Astrocyte (in vitro differentiated cells and primary cell): Measurements from ENCODE around the gene FUT7. TPM values are rescaled to one million over a fixed set of nuclear protein-coding genes. Genes with fewer than 3 reads are reported as not detected.

ENCODE experiments used
- DNase-seq: peaks from one replicate; pipeline ENCODE4 v3.0.0-alpha.2; 2010; ENCODE audit warnings: low read depth
- FAIRE-seq: peaks from 2 replicates; lab custom pipeline; 2011; peaks lifted over from hg19 to GRCh38; lab: Jason Lieb, UNC
- H2AFZ ChIP-seq: 2 replicates; pipeline ENCODE4 v1.6.0; 2012; ENCODE audit warnings: low read depth, low read length, inconsistent platforms
- H3K27ac ChIP-seq: 2 replicates; pipeline ENCODE4 v1.5.1; 2011; ENCODE audit warnings: low read depth, low read length, inconsistent platforms
- H3K27me3 ChIP-seq: 2 replicates; pipeline ENCODE4 v1.6.0; 2011; ENCODE audit warnings: low read length, inconsistent platforms; ENCODE audit not compliant: insufficient read depth
- H3K36me3 ChIP-seq: 2 replicates; pipeline ENCODE4 v1.5.1; 2011; ENCODE audit warnings: low read length, inconsistent platforms; ENCODE audit not compliant: insufficient read depth
- H3K4me1 ChIP-seq: 2 replicates; pipeline ENCODE4 v1.5.1; 2011; ENCODE audit warnings: low read length, inconsistent platforms; ENCODE audit not compliant: insufficient read depth
- H3K4me2 ChIP-seq: 2 replicates; pipeline ENCODE4 v1.6.0; 2012; ENCODE audit warnings: low read length, inconsistent platforms
- H3K4me3 ChIP-seq: 2 replicates; pipeline ENCODE4 v1.5.1; 2011; ENCODE audit warnings: low read depth, mild to moderate bottlenecking, low read length, inconsistent platforms; ENCODE audit not compliant: insufficient read depth
- H3K79me2 ChIP-seq: 2 replicates; pipeline ENCODE4 v1.6.0; 2012; ENCODE audit warnings: mild to moderate bottlenecking, low read length, inconsistent platforms; ENCODE audit not compliant: insufficient read depth
- H3K9ac ChIP-seq: 2 replicates; pipeline ENCODE4 v1.6.0; 2012; ENCODE audit warnings: mild to moderate bottlenecking, low read length, inconsistent platforms
- H3K9me3 ChIP-seq: 2 replicates; pipeline ENCODE4 v1.5.1; 2012; ENCODE audit warnings: low read depth, mild to moderate bottlenecking, low read length, inconsistent platforms; ENCODE audit not compliant: insufficient read depth
- H4K20me1 ChIP-seq: 2 replicates; pipeline ENCODE4 v1.6.0; 2012; ENCODE audit warnings: low read length, inconsistent platforms; ENCODE audit not compliant: insufficient read depth
- H3K27ac Mint-ChIP-seq: one replicate; pipeline ENCODE4 v1.8.0; 2021; ENCODE audit warnings: mild to moderate bottlenecking, mixed read lengths; ENCODE audit not compliant: unreplicated experiment
- H3K27me3 Mint-ChIP-seq: one replicate; pipeline ENCODE4 v1.8.0; 2021; ENCODE audit warnings: low read depth, mixed read lengths; ENCODE audit not compliant: unreplicated experiment
- H3K36me3 Mint-ChIP-seq: one replicate; pipeline ENCODE4 v1.8.0; 2021; ENCODE audit warnings: low read depth, mixed read lengths; ENCODE audit not compliant: unreplicated experiment
- H3K4me1 Mint-ChIP-seq: one replicate; pipeline ENCODE4 v1.8.0; 2021; ENCODE audit warnings: low read depth, mixed read lengths; ENCODE audit not compliant: unreplicated experiment
- H3K4me3 Mint-ChIP-seq: one replicate; pipeline ENCODE4 v1.8.0; 2021; ENCODE audit warnings: mild to moderate bottlenecking, moderate library complexity, mixed read lengths; ENCODE audit not compliant: unreplicated experiment
- H3K9me3 Mint-ChIP-seq: one replicate; pipeline ENCODE4 v1.8.0; 2021; ENCODE audit warnings: mild to moderate bottlenecking, mixed read lengths; ENCODE audit not compliant: unreplicated experiment
- EZH2 ChIP-seq: IDR thresholded peaks from 2 replicates; pipeline ENCODE4 v1.6.1; 2012; ENCODE audit warnings: mild to moderate bottlenecking, low read length, inconsistent platforms; ENCODE audit not compliant: insufficient read depth
- total RNA-seq: library from RNA; stranded (reverse); gene quantifications from 2 replicates; pipeline ENCODE4 v1.2.1, GENCODE V29; 2021
- TF ChIP-seq, protein P1 (sequence below): IDR thresholded peaks from 2 replicates; pipeline ENCODE4 v1.5.1; 2011; ENCODE audit warnings: low read depth, mild to moderate bottlenecking, inconsistent platforms, low read length, moderate library complexity; ENCODE audit not compliant: insufficient read depth

FUT7 gene
- total RNA-seq, 1 donor from 2014 or later = not detected

DNA sequence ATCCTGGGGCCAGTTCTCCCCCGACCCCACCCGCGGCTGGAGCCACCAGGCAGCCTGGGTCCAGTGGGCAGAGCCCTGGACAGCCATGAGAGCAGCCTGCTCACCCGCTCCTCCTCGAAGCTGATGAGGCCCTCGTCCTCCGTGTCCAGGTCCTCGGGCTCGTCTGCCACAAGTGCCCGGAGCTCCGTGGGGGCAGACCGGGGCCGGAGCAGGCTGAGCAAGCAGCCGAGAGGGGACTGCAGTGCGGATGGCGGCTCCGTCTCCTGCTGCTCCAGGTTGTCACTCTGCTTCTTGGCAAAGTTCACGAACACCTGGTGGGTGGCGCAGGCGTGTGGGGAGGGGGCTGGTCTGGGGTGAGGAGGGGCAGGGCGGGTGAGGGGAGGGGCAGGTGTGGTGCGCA, 23.6 kb downstream of the FUT7 start:
- no peaks in the 10 kb centered on the region for H3K36me3 ChIP-seq
- H3K27me3 ChIP-seq = no peaks in the 10 kb centered on the region
- H3K9ac ChIP-seq = no peak overlapping the region
- Mint-ChIP-seq H3K4me1 (no peaks in the 10 kb centered on the region), H3K27me3 (no peaks in the 10 kb centered on the region), H3K9me3 (no peaks in the 10 kb centered on the region), H3K36me3 (peaks cover 2% of the 10 kb centered on the region), H3K27ac (no peak overlapping the region), H3K4me3 (no peak overlapping the region)
- no peak overlapping the region for H3K27ac ChIP-seq
- H3K79me2 ChIP-seq = no peaks in the 10 kb centered on the region
- no peak for FAIRE-seq
- no peak overlapping the region for H2AFZ ChIP-seq
- no peaks in the 10 kb centered on the region for H3K9me3 ChIP-seq
- no peak for DNase-seq
- no peak overlapping the region for H3K4me2 ChIP-seq
- H4K20me1 ChIP-seq = no peaks in the 10 kb centered on the region
- H3K4me3 ChIP-seq = no peak overlapping the region
- TF ChIP-seq EZH2 = no peak
- TF ChIP-seq, protein P1, sequence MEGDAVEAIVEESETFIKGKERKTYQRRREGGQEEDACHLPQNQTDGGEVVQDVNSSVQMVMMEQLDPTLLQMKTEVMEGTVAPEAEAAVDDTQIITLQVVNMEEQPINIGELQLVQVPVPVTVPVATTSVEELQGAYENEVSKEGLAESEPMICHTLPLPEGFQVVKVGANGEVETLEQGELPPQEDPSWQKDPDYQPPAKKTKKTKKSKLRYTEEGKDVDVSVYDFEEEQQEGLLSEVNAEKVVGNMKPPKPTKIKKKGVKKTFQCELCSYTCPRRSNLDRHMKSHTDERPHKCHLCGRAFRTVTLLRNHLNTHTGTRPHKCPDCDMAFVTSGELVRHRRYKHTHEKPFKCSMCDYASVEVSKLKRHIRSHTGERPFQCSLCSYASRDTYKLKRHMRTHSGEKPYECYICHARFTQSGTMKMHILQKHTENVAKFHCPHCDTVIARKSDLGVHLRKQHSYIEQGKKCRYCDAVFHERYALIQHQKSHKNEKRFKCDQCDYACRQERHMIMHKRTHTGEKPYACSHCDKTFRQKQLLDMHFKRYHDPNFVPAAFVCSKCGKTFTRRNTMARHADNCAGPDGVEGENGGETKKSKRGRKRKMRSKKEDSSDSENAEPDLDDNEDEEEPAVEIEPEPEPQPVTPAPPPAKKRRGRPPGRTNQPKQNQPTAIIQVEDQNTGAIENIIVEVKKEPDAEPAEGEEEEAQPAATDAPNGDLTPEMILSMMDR = no peak
- peaks cover 4% of the 10 kb centered on the region for H3K4me1 ChIP-seq

DNA sequence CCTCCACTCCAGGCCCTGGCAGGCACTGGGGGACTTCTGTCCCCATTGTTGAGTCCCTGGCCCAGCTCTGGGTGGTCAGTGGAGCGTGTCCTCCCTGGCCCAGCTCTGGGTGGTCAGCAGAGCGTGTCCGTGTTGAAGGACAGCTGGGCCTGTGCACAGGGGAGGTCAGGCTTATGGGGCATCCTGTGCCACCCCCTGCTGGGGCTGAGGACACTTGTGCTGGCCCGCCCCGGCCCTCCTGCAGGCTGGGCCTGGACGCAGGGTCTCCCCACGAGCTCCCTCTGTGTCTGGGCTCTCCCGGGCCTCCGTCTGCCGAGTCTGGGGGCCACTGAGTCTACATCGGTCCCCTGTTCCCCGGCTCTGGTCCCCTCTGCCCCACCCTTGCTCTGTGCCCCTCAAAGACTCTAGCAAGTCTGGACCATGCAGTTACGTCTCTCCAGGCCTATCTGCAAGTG, 24.0 kb downstream of the FUT7 start:
- no peaks in the 10 kb centered on the region for H3K9me3 ChIP-seq
- DNase-seq = no peak
- no peak overlapping the region for H3K4me3 ChIP-seq
- no peaks in the 10 kb centered on the region for H3K79me2 ChIP-seq
- H3K27ac ChIP-seq = no peak overlapping the region
- no peaks in the 10 kb centered on the region for H3K27me3 ChIP-seq
- Mint-ChIP-seq H3K4me3 (no peak overlapping the region), H3K27me3 (no peaks in the 10 kb centered on the region), H3K36me3 (peaks cover 2% of the 10 kb centered on the region), H3K4me1 (no peaks in the 10 kb centered on the region), H3K9me3 (no peaks in the 10 kb centered on the region), H3K27ac (no peak overlapping the region)
- no peak overlapping the region for H3K4me2 ChIP-seq
- FAIRE-seq = no peak
- TF ChIP-seq, protein P1 = no peak
- TF ChIP-seq EZH2 = no peak
- peaks cover 4% of the 10 kb centered on the region for H3K4me1 ChIP-seq
- no peak overlapping the region for H2AFZ ChIP-seq
- H4K20me1 ChIP-seq = no peaks in the 10 kb centered on the region
- no peaks in the 10 kb centered on the region for H3K36me3 ChIP-seq
- H3K9ac ChIP-seq = no peak overlapping the region

DNA sequence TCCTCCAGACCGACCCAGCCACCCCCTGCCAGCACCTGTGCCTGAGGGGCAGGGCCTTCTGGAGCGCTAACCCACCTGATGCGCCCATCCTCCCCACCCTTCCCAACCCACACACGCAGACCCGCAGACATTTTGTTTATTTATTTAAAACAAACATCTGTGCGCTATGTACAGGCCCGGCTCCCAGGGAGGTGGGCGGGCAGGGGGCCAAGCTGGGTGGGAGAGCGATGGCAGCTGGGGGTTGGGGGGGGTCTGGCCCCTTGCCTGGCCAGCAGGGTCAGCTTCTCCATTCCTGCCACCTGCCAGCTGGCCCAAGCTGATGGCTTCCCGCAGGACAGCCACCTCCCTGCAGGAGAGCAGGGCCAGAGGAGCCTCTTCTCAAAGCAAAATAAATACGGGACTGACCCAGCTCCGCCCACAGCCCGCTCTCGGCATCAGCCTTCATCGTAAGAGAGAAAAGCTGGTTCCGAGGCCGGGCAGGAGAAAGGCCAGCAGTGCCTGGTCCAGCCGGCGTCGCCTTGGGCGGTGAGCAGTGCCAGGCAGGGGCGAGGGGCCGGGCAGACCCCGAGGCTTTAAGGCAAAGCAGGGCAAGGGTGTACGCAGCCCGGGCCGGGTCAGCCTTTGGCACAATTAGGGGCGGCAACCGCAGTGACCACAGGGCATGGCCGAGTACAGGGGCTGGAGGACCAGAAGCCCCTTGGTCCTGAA, 24.6 kb downstream of the FUT7 start:
- H3K9ac ChIP-seq = no peak overlapping the region
- H3K79me2 ChIP-seq = no peaks in the 10 kb centered on the region
- no peak overlapping the region for H2AFZ ChIP-seq
- no peaks in the 10 kb centered on the region for H3K4me1 Mint-ChIP-seq
- H3K27ac Mint-ChIP-seq = no peak overlapping the region
- no peak overlapping the region for H3K4me3 Mint-ChIP-seq
- no peaks in the 10 kb centered on the region for H3K27me3 ChIP-seq
- no peaks in the 10 kb centered on the region for H3K9me3 Mint-ChIP-seq
- peaks cover 2% of the 10 kb centered on the region for H3K36me3 Mint-ChIP-seq
- H3K27ac ChIP-seq = no peak overlapping the region
- H3K9me3 ChIP-seq = no peaks in the 10 kb centered on the region
- no peaks in the 10 kb centered on the region for H3K27me3 Mint-ChIP-seq
- H4K20me1 ChIP-seq = no peaks in the 10 kb centered on the region
- no peaks in the 10 kb centered on the region for H3K36me3 ChIP-seq
- H3K4me2 ChIP-seq = no peak overlapping the region
- peaks cover 4% of the 10 kb centered on the region for H3K4me1 ChIP-seq
- no peak overlapping the region for H3K4me3 ChIP-seq
- DNase-seq (no peak), FAIRE-seq (no peak)
- no peak for TF ChIP-seq EZH2
- TF ChIP-seq, protein P1 = no peak
